Measurements from ENCODE around the gene FAM193A.
"Not testable (repeated sequence)": the region's sequence is repeated elsewhere in the genome, so short reads cannot be mapped to it uniquely, and the experiment has no call there.

Gene FAM193A

DNA sequence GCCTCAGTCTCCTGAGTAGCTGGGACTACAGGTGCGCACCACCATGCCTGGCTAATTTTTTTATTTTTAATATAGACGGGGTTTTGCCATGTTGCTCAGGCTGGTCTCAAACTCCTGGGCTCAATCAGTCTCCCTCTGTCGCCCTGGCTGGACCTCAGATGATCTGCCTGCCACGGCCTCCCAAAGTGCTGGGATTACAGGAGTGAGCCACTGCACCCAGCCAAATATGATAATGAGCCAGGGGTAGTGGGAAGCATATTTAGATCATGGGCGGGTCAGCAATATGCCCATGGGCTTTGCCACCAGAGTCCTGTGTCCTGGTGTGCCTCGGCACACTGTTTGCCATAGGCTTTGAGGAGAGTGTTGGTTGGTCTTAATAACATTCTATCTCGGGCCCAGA, 71.8 kb downstream of the FAM193A start:
- DNase-seq (ENCODE audit: low read depth), result no peak

GRCh38 chr4:2615821-2616220, 79.4 kb downstream of the FAM193A start:
- no peak for DNase-seq (ENCODE audit: low read depth)

GRCh38 chr4:2617955-2618354, 81.5 kb downstream of the FAM193A start:
- DNase-seq (ENCODE audit: low read depth), result no peak

GRCh38 chr4:2618729-2619128, 82.3 kb downstream of the FAM193A start:
- DNase-seq (ENCODE audit: low read depth), result not testable (repeated sequence)

DNA sequence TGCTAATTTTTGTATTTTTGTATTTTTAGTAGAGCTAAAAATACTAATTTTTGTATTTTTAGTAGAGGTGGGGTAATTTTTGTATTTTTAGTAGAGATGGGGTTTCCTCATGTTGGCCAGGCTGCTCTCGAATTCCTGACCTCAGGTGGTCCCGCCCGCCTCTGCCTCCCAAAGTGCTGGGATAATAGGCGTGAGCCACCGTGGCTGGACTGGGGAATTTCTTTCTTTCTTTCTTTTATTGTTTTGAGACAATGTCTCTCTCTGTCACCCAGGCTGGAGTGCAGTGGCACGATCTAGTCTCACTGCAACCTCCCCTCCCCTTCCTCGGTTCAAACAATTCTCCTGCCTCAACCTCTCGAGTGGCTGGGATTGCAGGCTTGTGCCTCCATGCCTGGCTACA, 83.0 kb downstream of the FAM193A start:
- no peak for DNase-seq (ENCODE audit: low read depth)

DNA sequence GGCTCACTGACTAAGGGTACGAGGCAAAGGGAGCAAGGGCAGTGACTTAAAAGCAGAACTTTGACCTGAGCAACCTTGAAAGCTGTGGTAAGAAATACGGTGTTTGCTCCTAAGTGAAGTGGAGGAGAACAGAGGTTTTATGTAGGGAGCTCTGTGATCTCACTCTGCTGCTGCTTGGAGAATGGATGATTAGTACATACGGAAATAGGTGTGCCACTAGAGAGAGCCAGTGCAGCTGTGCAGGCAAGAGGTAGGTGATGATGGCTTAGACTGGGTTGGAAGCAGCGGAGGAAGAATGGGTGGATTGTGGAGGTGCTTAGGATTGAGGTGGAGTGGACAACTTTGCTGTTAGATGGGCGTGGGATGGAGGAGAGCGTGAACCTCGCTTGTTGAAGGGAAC, 85.0 kb downstream of the FAM193A start:
- DNase-seq (ENCODE audit: low read depth), result no peak

DNA sequence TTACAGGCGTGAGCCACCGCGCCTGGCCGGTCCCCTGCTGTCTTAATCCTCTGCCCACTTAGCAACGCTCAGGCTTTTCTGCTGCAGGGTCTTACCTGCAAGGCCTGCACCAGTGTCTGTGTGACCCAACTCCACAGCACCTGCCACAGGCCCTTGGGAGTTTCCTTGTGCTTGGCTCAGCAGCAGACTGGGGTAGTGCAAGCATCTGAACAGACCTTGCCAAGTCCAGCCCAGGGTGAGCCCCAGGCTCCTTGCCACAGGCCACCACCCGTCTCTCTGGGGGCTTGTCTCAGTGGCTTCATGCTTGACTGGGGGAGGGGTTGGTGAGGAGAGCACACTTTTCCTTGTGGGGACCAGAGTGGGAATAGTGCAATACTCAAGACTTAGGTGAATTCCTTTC, 87.0 kb downstream of the FAM193A start:
- DNase-seq (ENCODE audit: low read depth), result no peak

DNA sequence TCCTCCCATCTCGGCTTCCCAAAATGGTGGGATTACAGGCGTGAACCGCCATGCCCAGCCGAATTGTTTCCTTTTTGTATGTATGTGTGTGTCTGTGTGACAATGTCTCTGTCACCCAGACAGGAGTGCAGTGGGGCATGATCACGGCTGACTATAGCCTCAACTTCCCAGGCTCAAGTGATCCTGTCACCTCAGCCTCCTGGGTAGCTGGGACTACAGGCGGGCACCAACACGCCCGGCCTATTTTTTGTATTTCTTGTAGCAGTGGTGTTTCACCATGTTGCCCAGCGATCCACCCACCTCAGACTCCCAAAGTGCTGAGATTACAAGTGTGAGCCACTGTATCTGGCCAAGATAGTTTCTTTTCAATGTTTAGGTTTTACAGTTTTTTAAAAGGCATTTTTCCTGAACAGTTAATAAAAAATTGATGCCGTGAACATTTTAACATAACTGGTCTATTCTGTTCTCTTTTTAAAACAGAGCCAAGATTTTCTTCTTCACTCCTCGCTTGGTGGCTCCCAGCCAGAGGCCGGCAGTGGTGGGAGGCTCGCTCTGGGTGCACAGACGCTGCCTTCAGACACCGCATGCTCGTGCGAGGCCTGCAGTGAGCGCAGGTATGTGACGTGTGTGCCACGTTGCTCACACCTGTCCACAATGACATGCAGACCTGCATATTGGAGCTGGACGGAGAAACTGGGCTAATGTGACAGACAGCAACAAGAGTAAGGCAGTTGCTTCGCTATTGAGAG, 88.5 kb downstream of the FAM193A start:
- DNase-seq (ENCODE audit: low read depth), result no peak

GRCh38 chr4:2626231-2626630, 89.8 kb downstream of the FAM193A start:
- no peak for DNase-seq (ENCODE audit: low read depth)

- DNase-seq (ENCODE audit: low read depth), result no peak
Measured at GRCh38 chr4:2630556-2631273, 94.3 kb downstream of the FAM193A start.

GRCh38 chr4:2634014-2634413, 97.6 kb downstream of the FAM193A start:
- no peak for DNase-seq (ENCODE audit: low read depth)

- no peak for DNase-seq (ENCODE audit: low read depth)
Measured at GRCh38 chr4:2636331-2636730, 99.9 kb downstream of the FAM193A start.

GRCh38 chr4:2636994-2637393, 100.5 kb downstream of the FAM193A start:
- not testable (repeated sequence) for DNase-seq (ENCODE audit: low read depth)

DNA sequence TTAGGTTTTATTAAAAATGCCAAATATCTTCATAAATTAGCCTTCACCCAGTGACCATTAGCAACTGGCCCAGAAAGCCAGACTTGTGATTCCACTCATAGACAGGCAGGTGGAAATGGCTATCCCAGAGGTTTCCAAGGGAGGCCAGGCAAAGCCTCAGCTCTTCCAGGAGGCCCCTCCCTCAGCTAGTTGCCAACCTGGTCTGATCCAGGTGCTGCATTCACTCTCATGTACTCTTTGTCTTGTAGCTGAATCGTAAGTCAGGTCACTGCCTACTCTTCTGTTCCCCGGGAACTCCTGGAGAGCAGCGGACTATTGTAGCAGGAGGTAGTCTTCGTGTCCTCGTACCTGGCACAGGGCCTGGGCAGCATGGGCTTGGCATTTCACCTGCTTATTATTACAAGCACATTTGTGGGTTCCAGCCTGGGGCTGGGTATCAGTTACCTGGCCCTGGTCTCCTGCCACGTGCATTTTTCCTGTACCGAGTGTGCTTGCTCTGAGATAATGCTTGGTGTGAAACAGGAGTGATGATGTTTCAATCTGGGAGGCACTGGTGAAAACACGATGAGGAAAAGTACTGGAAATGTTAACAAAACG, 101.6 kb downstream of the FAM193A start:
- DNase-seq (ENCODE audit: low read depth), result no peak

- no peak for DNase-seq (ENCODE audit: low read depth)
Measured at GRCh38 chr4:2638730-2639129, 102.3 kb downstream of the FAM193A start.

DNA sequence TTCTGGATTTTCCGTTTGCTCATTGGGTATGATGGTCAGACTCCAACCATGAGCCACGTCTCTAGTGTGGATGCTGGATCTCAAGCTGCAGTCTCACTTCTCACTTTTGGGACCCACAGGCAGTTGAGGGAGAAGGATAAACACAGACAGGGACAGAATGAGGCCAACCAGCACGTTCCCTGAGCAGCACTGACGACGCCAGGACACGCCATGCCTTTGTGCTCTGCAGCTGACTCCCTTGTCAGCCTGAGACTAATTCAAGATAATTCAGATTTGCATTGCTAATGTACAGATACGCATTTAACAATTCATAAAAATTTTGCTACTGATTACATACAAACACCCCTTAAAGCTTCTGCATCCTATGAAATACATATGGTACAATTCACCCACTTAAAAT, 106.5 kb downstream of the FAM193A start:
- DNase-seq (ENCODE audit: low read depth), result no peak

- no peak for DNase-seq (ENCODE audit: low read depth)
Measured at GRCh38 chr4:2643555-2643954, 107.1 kb downstream of the FAM193A start.

GRCh38 chr4:2646396-2647149, 110.1 kb downstream of the FAM193A start:
- DNase-seq (ENCODE audit: low read depth), result no peak

GRCh38 chr4:2647403-2648158, 111.1 kb downstream of the FAM193A start:
- no peak for DNase-seq (ENCODE audit: low read depth)

- DNase-seq (ENCODE audit: low read depth), result no peak
Measured at GRCh38 chr4:2648159-2648814, 111.8 kb downstream of the FAM193A start.

DNA sequence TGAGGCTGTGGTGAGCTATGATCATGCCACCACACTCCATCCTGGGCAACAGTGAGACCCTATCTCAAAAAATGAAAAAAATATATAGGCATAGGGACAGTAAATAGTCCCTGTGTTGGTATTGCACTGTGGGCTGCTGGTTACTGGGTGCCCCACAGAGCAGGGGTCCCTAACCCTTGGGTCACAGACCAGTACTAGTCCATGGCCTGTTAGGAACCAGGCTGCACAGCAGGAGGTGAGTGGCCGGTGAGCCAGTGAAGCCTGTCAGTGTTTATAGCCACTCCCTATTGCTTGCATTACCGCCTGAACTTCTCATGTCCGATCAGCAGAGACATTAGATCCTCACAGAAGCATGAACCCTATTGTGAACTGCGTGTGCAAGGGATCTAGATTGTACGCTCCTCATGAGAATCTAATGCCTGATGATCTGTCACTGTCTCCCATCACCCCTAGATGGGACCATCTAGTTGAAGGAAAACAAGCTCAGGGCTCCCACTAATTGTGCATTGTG, 113.2 kb downstream of the FAM193A start:
- no peak for DNase-seq (ENCODE audit: low read depth)

All from GM04504 (cell line).